Sigmoid colon (tissue), 7 donors: Measurements from ENCODE around the gene NARS2. TPM values are rescaled to one million over a fixed set of nuclear protein-coding genes. Genes with fewer than 3 reads are reported as not detected.
A peak's percentile ranks its signal among the peaks of the same experiment; 100 is the strongest.

Experiments used
- DNase-seq: peaks from one replicate; pipeline ENCODE4 v3.0.0-alpha.2; 2019
- H3K27ac ChIP-seq, 4 donors: fragments of 200-600 bp; sonication (generic); one replicate each; pipeline ENCODE4 v1.5.1; 2016 to 2019; ENCODE audit warnings: mild to moderate bottlenecking in 1 of 4
- H3K27me3 ChIP-seq, 3 donors: fragments of 200-600 bp; sonication (generic); one replicate each; pipeline ENCODE4 v1.5.1; 2019; ENCODE audit warnings: mild to moderate bottlenecking in 1 of 3
- H3K36me3 ChIP-seq, 4 donors: fragments of 200-600 bp; sonication (generic); one replicate each; pipeline ENCODE4 v1.5.1; 2016 to 2019
- H3K4me1 ChIP-seq, 4 donors: fragments of 200-600 bp; sonication (generic); one replicate each; pipeline ENCODE4 v1.5.1; 2017 to 2019
- H3K4me3 ChIP-seq, 4 donors: fragments of 200-600 bp; sonication (generic); one replicate each; pipeline ENCODE4 v1.5.1; 2017 to 2019; ENCODE audit warnings: mild to moderate bottlenecking in 2 of 4, moderate library complexity in 1 of 4
- H3K9me3 ChIP-seq, 4 donors: fragments of 200-600 bp in 3 of 4; sonication (generic) in 3 of 4; one replicate each; pipeline versions ENCODE4 v1.5.1 to v1.6.1; 2013 to 2019
- EP300 ChIP-seq, 4 donors: sonication (generic); formaldehyde crosslinking; IDR thresholded peaks; one replicate each; pipeline ENCODE4 v1.6.1; 2017; ENCODE audit warnings: antibody characterized with exemption in 4 of 4
- POLR2A ChIP-seq, 2 donors: fragments of 450-650 bp; IDR thresholded peaks; one replicate each; pipeline ENCODE4 v1.6.1; 2016; ENCODE audit warnings: antibody characterized with exemption in 2 of 2, mild to moderate bottlenecking in 2 of 2, moderate library complexity in 2 of 2
- POLR2AphosphoS5 ChIP-seq, 4 donors: sonication (generic); formaldehyde crosslinking; IDR thresholded peaks; one replicate each; pipeline ENCODE4 v1.6.1; 2017; ENCODE audit warnings: antibody characterized with exemption in 4 of 4
- WGBS, 2 donors: extraction: QIAGEN DNeasy Blood & Tissue Kit; methylation state at CpG; one replicate each; pipeline ENCODE4 v1.1.7; 2013; 5-methylcytosine and 5-hydroxymethylcytosine counted together
- intact Hi-C: fragments of 100-400 bp; cut with DNase I; formaldehyde crosslinking; loops from one replicate; pipeline ENCODE4 v1.15.1; 2023
- polyA plus RNA-seq, 3 donors: library from polyadenylated mRNA; stranded (reverse); fragments of 200-250 nt; gene quantifications; one replicate each; pipeline ENCODE4 v1.2.3, GENCODE V29; 2013
- total RNA-seq, 4 donors: library from RNA; depleted of rRNA; stranded (reverse); fragments of >200 nt; gene quantifications; one replicate each; pipeline ENCODE4 v1.1.0, GENCODE V29; 2016
- TF ChIP-seq, protein P1 (sequence below), 4 experiments: fragments of 450-650 bp in 3 of 4; fragments of 200-600 bp in 1 of 4; IDR thresholded peaks; one replicate each; pipeline ENCODE4 v1.5.1; 2016 to 2019; ENCODE audit warnings: antibody characterized with exemption in 4 of 4, mild to moderate bottlenecking in 3 of 4, moderate library complexity in 2 of 4
- donor health status: healthy with polysubstance abuse.
- donor health status: Bipolar disorder and iron deficiency.
- donor health status: healthy.

The NARS2 gene
- total and polyA plus RNA-seq, 7 donors = 7.8 to 22.2 (median 13.6) TPM

GRCh38 chr11:78562398-78562797, 12.3 kb downstream of the NARS2 start:
- Histone ChIP-seq H3K4me3 (no peak overlapping the region), H3K27ac (peak overlapping the region in 3 of 4 donors; percentile 21 to 63 (median 57)), H3K4me1 (peaks cover 0 to 25% (median 18%) of the 10 kb centered on the region in 4 donors), H3K36me3 (peaks cover 0 to 25% (median 6%) of the 10 kb centered on the region in 4 donors), H3K27me3 (no peaks in the 10 kb centered on the region), H3K9me3 (no peaks in the 10 kb centered on the region)
- intact Hi-C loops = loop anchor here (5.0 kb wide), 1 partner anchor 415 kb away; no protein-coding TSS in a partner anchor
- no peak for TF ChIP-seq EP300 (IDR thresholded peaks at IDR 0.05)
- TF ChIP-seq POLR2A (IDR thresholded peaks at IDR 0.05) = no peak
- TF ChIP-seq, protein P1, sequence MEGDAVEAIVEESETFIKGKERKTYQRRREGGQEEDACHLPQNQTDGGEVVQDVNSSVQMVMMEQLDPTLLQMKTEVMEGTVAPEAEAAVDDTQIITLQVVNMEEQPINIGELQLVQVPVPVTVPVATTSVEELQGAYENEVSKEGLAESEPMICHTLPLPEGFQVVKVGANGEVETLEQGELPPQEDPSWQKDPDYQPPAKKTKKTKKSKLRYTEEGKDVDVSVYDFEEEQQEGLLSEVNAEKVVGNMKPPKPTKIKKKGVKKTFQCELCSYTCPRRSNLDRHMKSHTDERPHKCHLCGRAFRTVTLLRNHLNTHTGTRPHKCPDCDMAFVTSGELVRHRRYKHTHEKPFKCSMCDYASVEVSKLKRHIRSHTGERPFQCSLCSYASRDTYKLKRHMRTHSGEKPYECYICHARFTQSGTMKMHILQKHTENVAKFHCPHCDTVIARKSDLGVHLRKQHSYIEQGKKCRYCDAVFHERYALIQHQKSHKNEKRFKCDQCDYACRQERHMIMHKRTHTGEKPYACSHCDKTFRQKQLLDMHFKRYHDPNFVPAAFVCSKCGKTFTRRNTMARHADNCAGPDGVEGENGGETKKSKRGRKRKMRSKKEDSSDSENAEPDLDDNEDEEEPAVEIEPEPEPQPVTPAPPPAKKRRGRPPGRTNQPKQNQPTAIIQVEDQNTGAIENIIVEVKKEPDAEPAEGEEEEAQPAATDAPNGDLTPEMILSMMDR (IDR thresholded peaks at IDR 0.05) = no peak
- TF ChIP-seq POLR2AphosphoS5 (IDR thresholded peaks at IDR 0.05) = no peak
- no peak for DNase-seq
- WGBS, 2 donors = 40 to 42% methylated on average over 3 of the region's 3 CpGs

DNA sequence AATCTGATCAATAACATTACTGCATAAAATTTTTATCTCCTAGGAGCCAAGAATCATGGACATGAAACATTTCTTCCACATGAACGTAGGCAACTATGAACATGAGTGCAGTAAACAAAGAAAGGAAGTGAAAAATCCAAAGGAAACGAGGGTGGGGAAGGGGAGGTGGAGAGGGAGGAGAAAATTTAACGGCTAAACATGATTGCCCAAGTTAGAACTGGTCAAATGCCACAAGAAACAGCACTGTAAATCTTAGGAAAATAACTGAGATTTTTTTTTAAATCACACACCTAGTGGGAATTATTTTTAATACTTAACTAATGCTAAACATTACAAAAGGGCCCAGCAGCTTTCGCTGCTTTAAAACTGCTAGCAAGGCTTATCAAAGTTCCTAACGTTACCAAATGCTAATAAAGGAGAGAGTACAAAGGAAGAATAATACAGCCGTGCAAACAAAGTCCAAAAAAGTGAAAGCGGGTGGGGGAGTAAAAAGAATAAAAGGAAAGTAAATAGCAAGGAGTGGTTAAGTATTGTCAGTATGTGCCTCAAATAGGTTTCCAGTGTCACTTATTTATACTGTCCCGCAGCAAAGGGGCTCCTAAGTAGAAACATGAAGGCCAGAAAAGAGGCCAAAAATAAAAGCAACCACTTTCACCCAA, 13.7 kb downstream of the NARS2 start:
- intact Hi-C loops = loop anchor here (5.0 kb wide), 1 partner anchor 414 kb away; no protein-coding TSS in a partner anchor
- Histone ChIP-seq H3K36me3 (peaks cover 0 to 26% (median 6%) of the 10 kb centered on the region in 4 donors), H3K27me3 (no peaks in the 10 kb centered on the region), H3K9me3 (no peaks in the 10 kb centered on the region), H3K4me1 (peaks cover 0 to 25% (median 18%) of the 10 kb centered on the region in 4 donors), H3K4me3 (no peak overlapping the region), H3K27ac (peak overlapping the region; percentile 0 to 63 (median 23))
- DNase-seq = no peak
- 5 to 21% methylated on average over 8 of the region's 8 CpGs for WGBS, 2 donors
- TF ChIP-seq, protein P1 (IDR thresholded peaks at IDR 0.05) = no peak
- no peak for TF ChIP-seq EP300 (IDR thresholded peaks at IDR 0.05)
- TF ChIP-seq POLR2A (IDR thresholded peaks at IDR 0.05) = no peak
- TF ChIP-seq POLR2AphosphoS5 (IDR thresholded peaks at IDR 0.05) = no peak

GRCh38 chr11:78560153-78560552, 14.5 kb downstream of the NARS2 start:
- Histone ChIP-seq H3K27ac (peak overlapping the region in 1 of 4 donors; percentile 1), H3K9me3 (no peaks in the 10 kb centered on the region), H3K4me3 (no peak overlapping the region), H3K27me3 (no peaks in the 10 kb centered on the region), H3K36me3 (peaks cover 0 to 22% (median 2%) of the 10 kb centered on the region in 4 donors), H3K4me1 (peaks cover 0 to 25% (median 18%) of the 10 kb centered on the region in 4 donors)
- intact Hi-C loops = loop anchor here (5.0 kb wide), 1 partner anchor 413 kb away; no protein-coding TSS in a partner anchor
- no peak for DNase-seq
- WGBS, 2 donors = 47 to 61% methylated on average over 3 of the region's 3 CpGs
- TF ChIP-seq, protein P1 (IDR thresholded peaks at IDR 0.05) = no peak
- TF ChIP-seq POLR2AphosphoS5 (IDR thresholded peaks at IDR 0.05) = no peak
- TF ChIP-seq EP300 (IDR thresholded peaks at IDR 0.05) = no peak
- TF ChIP-seq POLR2A (IDR thresholded peaks at IDR 0.05) = no peak

GRCh38 chr11:78557236-78557635, 17.4 kb downstream of the NARS2 start:
- no peak for DNase-seq
- Histone ChIP-seq H3K27me3 (no peaks in the 10 kb centered on the region), H3K4me1 (peaks cover 0 to 17% (median 11%) of the 10 kb centered on the region in 4 donors), H3K27ac (no peak overlapping the region), H3K9me3 (no peaks in the 10 kb centered on the region), H3K4me3 (no peak overlapping the region), H3K36me3 (peaks cover 0 to 18% (median 0%) of the 10 kb centered on the region in 4 donors)
- 92 to 93% methylated on average over 2 of the region's 2 CpGs for WGBS, 2 donors
- intact Hi-C loops = no loop called here
- TF ChIP-seq POLR2A (IDR thresholded peaks at IDR 0.05) (no peak), POLR2AphosphoS5 (IDR thresholded peaks at IDR 0.05) (no peak), EP300 (IDR thresholded peaks at IDR 0.05) (no peak)
- TF ChIP-seq, protein P1 (IDR thresholded peaks at IDR 0.05) = no peak
